ENCODE results near the gene B9D1. TPM values are rescaled to one million over a fixed set of nuclear protein-coding genes. Genes with fewer than 3 reads are reported as not detected.
A peak's percentile ranks its signal among the peaks of the same experiment; 100 is the strongest.

The B9D1 gene
- polyA plus RNA-seq, 3 donors = 1.0 TPM; not detected in 2

DNA sequence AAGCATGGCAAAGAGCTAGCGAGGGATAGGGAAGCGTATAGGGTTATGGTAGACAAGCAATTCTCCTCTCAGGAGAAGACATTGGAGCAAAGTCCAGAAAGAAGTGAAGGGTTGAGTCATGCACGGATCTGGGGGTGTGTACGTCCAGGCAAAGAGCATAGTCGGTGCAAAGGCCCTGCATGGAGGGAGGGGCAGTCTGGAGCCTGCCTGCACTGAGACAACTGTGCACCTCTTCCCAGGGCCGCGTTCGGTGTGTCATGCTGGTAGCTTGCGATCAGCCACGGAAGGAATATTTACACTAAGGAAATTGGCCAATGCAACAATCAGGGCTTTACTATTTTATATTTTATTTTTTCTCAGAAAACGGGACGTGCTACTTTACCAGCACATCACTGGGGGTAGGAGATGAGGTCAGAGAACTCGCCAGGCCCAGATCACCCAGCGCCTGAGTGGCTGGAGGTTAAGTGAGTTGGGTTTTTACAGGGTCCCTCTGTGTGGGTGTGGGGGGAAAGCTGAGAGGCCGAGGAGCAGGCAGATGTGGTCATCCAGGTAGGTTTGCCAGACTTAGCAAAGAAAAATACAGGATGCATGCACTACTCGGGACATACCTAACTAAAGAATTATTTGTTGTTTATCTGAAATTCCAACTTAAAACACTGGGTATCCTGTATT, 6.7 kb upstream of the B9D1 start:
- Mint-ChIP-seq H3K4me3 (peak overlapping the region in 1 of 2 donors; percentile 81), H3K27me3 (ENCODE audit: low read depth in 3 of 3) (peaks cover 6 to 34% (median 28%) of the 10 kb centered on the region in 3 donors), H3K36me3 (peaks cover 3 to 14% of the 10 kb centered on the region in 2 donors), H3K27ac (peak overlapping the region; percentile 94 to 100 (median 97)), H3K9me3 (peaks cover 0 to 3% (median 0%) of the 10 kb centered on the region in 7 donors), H3K4me1 (peaks cover 65% of the 10 kb centered on the region)
- Histone ChIP-seq H4K20me1 (ENCODE audit: insufficient read depth, low read length) (no peaks in the 10 kb centered on the region), H3K9me3 (replicated peaks in 1 of 2; ENCODE audit: control insufficient read depth in 1 of 2, insufficient read depth in 1 of 2, low read length in 2 of 2) (no peaks in the 10 kb centered on the region), H3K27ac (ENCODE audit: low read depth in 1 of 2, low read length in 2 of 2) (peak overlapping the region in 1 of 2 donors; percentile 85), H3K4me2 (replicated peaks; ENCODE audit: extremely low read depth, low read length, poor library complexity, severe bottlenecking) (peak overlapping the region; percentile 42), H3K27me3 (ENCODE audit: control insufficient read depth in 2 of 2, insufficient read depth in 2 of 2, low read length in 2 of 2) (peaks cover 0 to 2% of the 10 kb centered on the region in 2 donors), H2AFZ (ENCODE audit: insufficient read depth, low read depth, low read length, poor library complexity, severe bottlenecking) (no peak overlapping the region), H3K79me2 (ENCODE audit: insufficient read depth, low read length) (no peaks in the 10 kb centered on the region), H3K4me3 (replicated peaks in 1 of 3; ENCODE audit: low read depth in 2 of 3, low read length in 3 of 3) (peak overlapping the region in 1 of 3 experiments; percentile 53), H3K36me3 (replicated peaks in 1 of 2; ENCODE audit: control insufficient read depth in 1 of 2, insufficient read depth in 2 of 2, low read length in 2 of 2) (no peaks in the 10 kb centered on the region), H3K4me1 (ENCODE audit: control insufficient read depth in 1 of 2, insufficient read depth in 2 of 2, low read length in 2 of 2) (peaks cover 57 to 61% of the 10 kb centered on the region in 2 donors), H3K9ac (ENCODE audit: insufficient read depth, low read length, poor library complexity, severe bottlenecking) (no peak overlapping the region)
- intact Hi-C loops (cut with micrococcal nuclease) = loop anchor here (5.0 to 10.0 kb wide), 3 partner anchors 33 to 276 kb away; partner anchors contain the start of genes ALDH3A2 (in 2 of the 2) and RNF112 (in 1 of the 2)
- TF ChIP-seq, protein P1, sequence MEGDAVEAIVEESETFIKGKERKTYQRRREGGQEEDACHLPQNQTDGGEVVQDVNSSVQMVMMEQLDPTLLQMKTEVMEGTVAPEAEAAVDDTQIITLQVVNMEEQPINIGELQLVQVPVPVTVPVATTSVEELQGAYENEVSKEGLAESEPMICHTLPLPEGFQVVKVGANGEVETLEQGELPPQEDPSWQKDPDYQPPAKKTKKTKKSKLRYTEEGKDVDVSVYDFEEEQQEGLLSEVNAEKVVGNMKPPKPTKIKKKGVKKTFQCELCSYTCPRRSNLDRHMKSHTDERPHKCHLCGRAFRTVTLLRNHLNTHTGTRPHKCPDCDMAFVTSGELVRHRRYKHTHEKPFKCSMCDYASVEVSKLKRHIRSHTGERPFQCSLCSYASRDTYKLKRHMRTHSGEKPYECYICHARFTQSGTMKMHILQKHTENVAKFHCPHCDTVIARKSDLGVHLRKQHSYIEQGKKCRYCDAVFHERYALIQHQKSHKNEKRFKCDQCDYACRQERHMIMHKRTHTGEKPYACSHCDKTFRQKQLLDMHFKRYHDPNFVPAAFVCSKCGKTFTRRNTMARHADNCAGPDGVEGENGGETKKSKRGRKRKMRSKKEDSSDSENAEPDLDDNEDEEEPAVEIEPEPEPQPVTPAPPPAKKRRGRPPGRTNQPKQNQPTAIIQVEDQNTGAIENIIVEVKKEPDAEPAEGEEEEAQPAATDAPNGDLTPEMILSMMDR (IDR thresholded peaks at IDR 0.05) = no peak
- 97% methylated on average over 5 of the region's 16 CpGs for WGBS (ENCODE audit: insufficient coverage)
- no peak for DNase-seq

DNA sequence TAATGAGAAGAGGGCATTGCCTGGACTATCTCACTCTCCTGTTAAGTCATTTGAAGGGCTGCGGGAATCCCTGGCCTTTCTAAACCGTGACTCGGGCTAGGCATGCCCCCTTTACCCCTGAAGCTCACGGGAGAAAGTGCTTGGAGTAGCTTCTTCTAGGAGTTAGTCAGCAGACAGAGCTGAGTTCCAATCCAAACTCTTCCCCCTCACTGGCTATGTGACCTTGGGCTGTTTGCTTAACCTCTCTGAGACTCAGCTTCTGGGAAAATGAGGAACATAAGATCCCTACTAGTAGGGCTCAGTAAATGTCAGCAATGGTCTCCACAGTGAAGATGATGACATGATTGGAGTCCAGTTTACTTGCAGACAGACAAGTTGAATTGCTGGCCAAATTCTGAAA, 5.7 kb upstream of the B9D1 start:
- Histone ChIP-seq H3K36me3 (replicated peaks in 1 of 2; ENCODE audit: control insufficient read depth in 1 of 2, insufficient read depth in 2 of 2, low read length in 2 of 2) (no peaks in the 10 kb centered on the region), H3K79me2 (ENCODE audit: insufficient read depth, low read length) (no peaks in the 10 kb centered on the region), H3K27me3 (ENCODE audit: control insufficient read depth in 2 of 2, insufficient read depth in 2 of 2, low read length in 2 of 2) (peaks cover 0 to 11% of the 10 kb centered on the region in 2 donors), H3K9me3 (replicated peaks in 1 of 2; ENCODE audit: control insufficient read depth in 1 of 2, insufficient read depth in 1 of 2, low read length in 2 of 2) (no peaks in the 10 kb centered on the region), H3K4me2 (replicated peaks; ENCODE audit: extremely low read depth, low read length, poor library complexity, severe bottlenecking) (no peak overlapping the region), H4K20me1 (ENCODE audit: insufficient read depth, low read length) (no peaks in the 10 kb centered on the region), H3K27ac (ENCODE audit: low read depth in 1 of 2, low read length in 2 of 2) (peak overlapping the region in 1 of 2 donors; percentile 42), H3K4me1 (ENCODE audit: control insufficient read depth in 1 of 2, insufficient read depth in 2 of 2, low read length in 2 of 2) (peaks cover 52 to 57% of the 10 kb centered on the region in 2 donors), H2AFZ (ENCODE audit: insufficient read depth, low read depth, low read length, poor library complexity, severe bottlenecking) (no peak overlapping the region), H3K9ac (ENCODE audit: insufficient read depth, low read length, poor library complexity, severe bottlenecking) (no peak overlapping the region), H3K4me3 (replicated peaks in 1 of 3; ENCODE audit: low read depth in 2 of 3, low read length in 3 of 3) (no peak overlapping the region)
- TF ChIP-seq, protein P1 (IDR thresholded peaks at IDR 0.05) = no peak
- Mint-ChIP-seq H3K27ac (peak overlapping the region in 5 of 7 donors; percentile 82 to 100 (median 97)), H3K9me3 (peaks cover 0 to 3% (median 0%) of the 10 kb centered on the region in 7 donors), H3K36me3 (peaks cover 0 to 11% of the 10 kb centered on the region in 2 donors), H3K4me1 (peaks cover 59% of the 10 kb centered on the region), H3K27me3 (ENCODE audit: low read depth in 3 of 3) (peaks cover 9 to 36% (median 35%) of the 10 kb centered on the region in 3 donors), H3K4me3 (peak overlapping the region in 1 of 2 donors; percentile 46)
- no CpG with 5 or more reads among the region's 4 CpGs for WGBS (ENCODE audit: insufficient coverage)
- peak; percentile 42 to 63 (median 62) for DNase-seq
- intact Hi-C loops (cut with micrococcal nuclease) = loop anchor here (5.0 to 10.0 kb wide), 3 partner anchors 34 to 277 kb away; partner anchors contain the start of genes ALDH3A2 (in 2 of the 2) and RNF112 (in 1 of the 2)
